ENCODE data around the gene SNRPD2.
"Not testable (repeated sequence)": the region's sequence is repeated elsewhere in the genome, so short reads cannot be mapped to it uniquely, and the experiment has no call there.

The SNRPD2 gene

GRCh38 chr19:45701676-45702075 is 9.9 kb upstream of the SNRPD2 start:
- ChIA-PET CTCF (no interaction called here), POLR2A (no interaction called here)

GRCh38 chr19:45693106-45693788 is 1.5 kb upstream of the SNRPD2 start:
- peak overlapping the region; percentile 55 to 93 (median 89) for H3K4me3 ChIP-seq (ENCODE audit: control insufficient read depth in 1 of 7, extremely low read depth in 1 of 7, insufficient read depth in 4 of 7, low read depth in 2 of 7, low read length in 6 of 7)
- no peaks in the 10 kb centered on the region for H3K27me3 ChIP-seq (replicated peaks in 2 of 5; ENCODE audit: control insufficient read depth in 4 of 5, insufficient read depth in 5 of 5, low read length in 4 of 5)
- H3K4me1 ChIP-seq (ENCODE audit: control extremely low read depth in 1 of 4, control insufficient read depth in 4 of 4, insufficient read depth in 4 of 4, low read length in 3 of 4): peaks cover 0 to 20% (median 18%) of the 10 kb centered on the region in 4 experiments
- ChIA-PET CTCF (interaction anchor here (0.6 to 5.8 kb wide), 16 partner anchors 9 to 905 kb away, joined by 3 to 46 read pairs (median 4); partner anchors contain the start of genes FBXO46 and IRF2BP1), POLR2A (interaction anchor here (0.8 to 2.0 kb wide), 4 partner anchors 16 to 76 kb away, joined by 3 to 10 read pairs (median 7); partner anchors contain the start of gene FBXO46)
- 3% methylated on average over 7 of the region's 22 CpGs for WGBS (ENCODE audit: insufficient coverage)
- peak; percentile 65 to 68 (median 65) for DNase-seq
- H3K36me3 ChIP-seq (ENCODE audit: control insufficient read depth in 4 of 4, insufficient read depth in 4 of 4, low read length in 3 of 4): peaks cover 3 to 33% (median 11%) of the 10 kb centered on the region in 4 experiments
- no peaks in the 10 kb centered on the region for H3K9me3 ChIP-seq (ENCODE audit: control extremely low read depth in 1 of 5, control insufficient read depth in 4 of 5, insufficient read depth in 2 of 5, low read depth in 1 of 5, low read length in 4 of 5)
- peak overlapping the region; percentile 90 to 94 for H3K27ac ChIP-seq (ENCODE audit: insufficient read depth in 1 of 2, low read depth in 1 of 2, low read length in 2 of 2, poor library complexity in 1 of 2, severe bottlenecking in 2 of 2)

More at GRCh38 chr19:45701676-45702075, 9.9 kb upstream of the SNRPD2 start:
- no peak overlapping the region for H3K4me3 ChIP-seq (ENCODE audit: control insufficient read depth in 1 of 7, extremely low read depth in 1 of 7, insufficient read depth in 4 of 7, low read depth in 2 of 7, low read length in 6 of 7)
- H3K4me1 ChIP-seq (ENCODE audit: control extremely low read depth in 1 of 4, control insufficient read depth in 4 of 4, insufficient read depth in 4 of 4, low read length in 3 of 4): peaks cover 0 to 5% (median 1%) of the 10 kb centered on the region in 4 experiments
- H3K9me3 ChIP-seq (ENCODE audit: control extremely low read depth in 1 of 5, control insufficient read depth in 4 of 5, insufficient read depth in 2 of 5, low read depth in 1 of 5, low read length in 4 of 5): no peaks in the 10 kb centered on the region
- WGBS (ENCODE audit: insufficient coverage): 20% methylated on average over 2 of the region's 7 CpGs
- DNase-seq: peak; percentile 21 to 60 (median 55)
- H3K27me3 ChIP-seq (replicated peaks in 2 of 5; ENCODE audit: control insufficient read depth in 4 of 5, insufficient read depth in 5 of 5, low read length in 4 of 5): no peaks in the 10 kb centered on the region
- peaks cover 3 to 35% (median 20%) of the 10 kb centered on the region in 4 experiments for H3K36me3 ChIP-seq (ENCODE audit: control insufficient read depth in 4 of 4, insufficient read depth in 4 of 4, low read length in 3 of 4)
- no peak overlapping the region for H3K27ac ChIP-seq (ENCODE audit: insufficient read depth in 1 of 2, low read depth in 1 of 2, low read length in 2 of 2, poor library complexity in 1 of 2, severe bottlenecking in 2 of 2)

GRCh38 chr19:45692187-45693105 is 693 bp upstream of the SNRPD2 start, which contains the start of gene QPCTL:
Gene QPCTL, plus strand, starts transcription at chr19:45692666. Its CDS starts 38 bp downstream, at chr19:45692704.
- under 1% methylated on average over 67 of the region's 70 CpGs for WGBS (ENCODE audit: insufficient coverage)
- peak; percentile 100 for DNase-seq
- no peaks in the 10 kb centered on the region for H3K27me3 ChIP-seq (replicated peaks in 2 of 5; ENCODE audit: control insufficient read depth in 4 of 5, insufficient read depth in 5 of 5, low read length in 4 of 5)
- CTCF ChIA-PET: interaction anchor here (0.6 to 5.8 kb wide), 15 partner anchors 8 to 906 kb away, joined by 3 to 46 read pairs (median 4); partner anchors contain the start of gene FBXO46
- no peaks in the 10 kb centered on the region for H3K9me3 ChIP-seq (ENCODE audit: control extremely low read depth in 1 of 5, control insufficient read depth in 4 of 5, insufficient read depth in 2 of 5, low read depth in 1 of 5, low read length in 4 of 5)
- POLR2A ChIA-PET: interaction anchor here (0.8 to 2.0 kb wide), 5 partner anchors 12 to 77 kb away, joined by 3 to 10 read pairs (median 5); partner anchors contain the start of gene FBXO46
- peaks cover 5 to 34% (median 15%) of the 10 kb centered on the region in 4 experiments for H3K36me3 ChIP-seq (ENCODE audit: control insufficient read depth in 4 of 4, insufficient read depth in 4 of 4, low read length in 3 of 4)
- peak within 1 kb of the TSS; percentile 90 to 94 for H3K27ac ChIP-seq (ENCODE audit: insufficient read depth in 1 of 2, low read depth in 1 of 2, low read length in 2 of 2, poor library complexity in 1 of 2, severe bottlenecking in 2 of 2)
- H3K4me3 ChIP-seq (ENCODE audit: control insufficient read depth in 1 of 7, extremely low read depth in 1 of 7, insufficient read depth in 4 of 7, low read depth in 2 of 7, low read length in 6 of 7): peak within 1 kb of the TSS; percentile 86 to 93 (median 89)
- peaks cover 0 to 20% (median 18%) of the 10 kb centered on the region in 4 experiments for H3K4me1 ChIP-seq (ENCODE audit: control extremely low read depth in 1 of 4, control insufficient read depth in 4 of 4, insufficient read depth in 4 of 4, low read length in 3 of 4)

GRCh38 chr19:45687599-45687998 is 4.2 kb downstream of the SNRPD2 start:
- Histone ChIP-seq H3K36me3 (ENCODE audit: control insufficient read depth in 4 of 4, insufficient read depth in 4 of 4, low read length in 3 of 4) (peaks cover 4 to 51% (median 30%) of the 10 kb centered on the region in 4 experiments), H3K27me3 (replicated peaks in 2 of 5; ENCODE audit: control insufficient read depth in 4 of 5, insufficient read depth in 5 of 5, low read length in 4 of 5) (no peaks in the 10 kb centered on the region), H3K27ac (ENCODE audit: insufficient read depth in 1 of 2, low read depth in 1 of 2, low read length in 2 of 2, poor library complexity in 1 of 2, severe bottlenecking in 2 of 2) (no peak overlapping the region), H3K4me3 (ENCODE audit: control insufficient read depth in 1 of 7, extremely low read depth in 1 of 7, insufficient read depth in 4 of 7, low read depth in 2 of 7, low read length in 6 of 7) (no peak overlapping the region), H3K4me1 (ENCODE audit: control extremely low read depth in 1 of 4, control insufficient read depth in 4 of 4, insufficient read depth in 4 of 4, low read length in 3 of 4) (peaks cover 0 to 8% (median 7%) of the 10 kb centered on the region in 4 experiments), H3K9me3 (ENCODE audit: control extremely low read depth in 1 of 5, control insufficient read depth in 4 of 5, insufficient read depth in 2 of 5, low read depth in 1 of 5, low read length in 4 of 5) (no peaks in the 10 kb centered on the region)
- 97% methylated on average over 9 of the region's 9 CpGs for WGBS (ENCODE audit: insufficient coverage)
- ChIA-PET CTCF (interaction anchor here (1.4 to 1.5 kb wide), 2 partner anchors 9 to 12 kb away, joined by 4 to 6 read pairs; no protein-coding TSS in a partner anchor), POLR2A (interaction anchor here (0.6 kb wide), 1 partner anchor 12 kb away, joined by 3 read pairs; no protein-coding TSS in a partner anchor)
- DNase-seq: no peak

GRCh38 chr19:45685045-45685444 is 6.7 kb downstream of the SNRPD2 start:
- POLR2A ChIA-PET: interaction anchor here (1.1 kb wide), 1 partner anchor 15 kb away, joined by 3 read pairs; no protein-coding TSS in a partner anchor
- not testable (repeated sequence) for H3K27me3 ChIP-seq (replicated peaks in 2 of 5; ENCODE audit: control insufficient read depth in 4 of 5, insufficient read depth in 5 of 5, low read length in 4 of 5); H3K27ac ChIP-seq (ENCODE audit: insufficient read depth in 1 of 2, low read depth in 1 of 2, low read length in 2 of 2, poor library complexity in 1 of 2, severe bottlenecking in 2 of 2); DNase-seq; H3K4me3 ChIP-seq (ENCODE audit: control insufficient read depth in 1 of 7, extremely low read depth in 1 of 7, insufficient read depth in 4 of 7, low read depth in 2 of 7, low read length in 6 of 7); H3K9me3 ChIP-seq (ENCODE audit: control extremely low read depth in 1 of 5, control insufficient read depth in 4 of 5, insufficient read depth in 2 of 5, low read depth in 1 of 5, low read length in 4 of 5); H3K4me1 ChIP-seq (ENCODE audit: control extremely low read depth in 1 of 4, control insufficient read depth in 4 of 4, insufficient read depth in 4 of 4, low read length in 3 of 4)
- WGBS (ENCODE audit: insufficient coverage): 84% methylated on average over 8 of the region's 11 CpGs
- H3K36me3 ChIP-seq (ENCODE audit: control insufficient read depth in 4 of 4, insufficient read depth in 4 of 4, low read length in 3 of 4): peaks cover 4 to 51% (median 30%) of the 10 kb centered on the region in 4 experiments
- CTCF ChIA-PET: interaction anchor here (0.6 to 1.2 kb wide), 2 partner anchors 8 to 481 kb away, joined by 3 read pairs; partner anchors contain the start of gene QPCTL

GRCh38 chr19:45682908-45683307 is 8.8 kb downstream of the SNRPD2 start:
- DNase-seq: no peak
- peaks cover 0 to 13% (median 10%) of the 10 kb centered on the region in 4 experiments for H3K4me1 ChIP-seq (ENCODE audit: control extremely low read depth in 1 of 4, control insufficient read depth in 4 of 4, insufficient read depth in 4 of 4, low read length in 3 of 4)
- H3K27me3 ChIP-seq (replicated peaks in 2 of 5; ENCODE audit: control insufficient read depth in 4 of 5, insufficient read depth in 5 of 5, low read length in 4 of 5): peaks cover 0 to 16% (median 6%) of the 10 kb centered on the region in 5 experiments
- H3K9me3 ChIP-seq (ENCODE audit: control extremely low read depth in 1 of 5, control insufficient read depth in 4 of 5, insufficient read depth in 2 of 5, low read depth in 1 of 5, low read length in 4 of 5): no peaks in the 10 kb centered on the region
- H3K36me3 ChIP-seq (ENCODE audit: control insufficient read depth in 4 of 4, insufficient read depth in 4 of 4, low read length in 3 of 4): peaks cover 4 to 39% (median 24%) of the 10 kb centered on the region in 4 experiments
- H3K4me3 ChIP-seq (ENCODE audit: control insufficient read depth in 1 of 7, extremely low read depth in 1 of 7, insufficient read depth in 4 of 7, low read depth in 2 of 7, low read length in 6 of 7): no peak overlapping the region
- ChIA-PET POLR2A (no interaction called here), CTCF (interaction anchor here (0.6 to 4.1 kb wide), 3 partner anchors 9 to 124 kb away, joined by 3 to 46 read pairs (median 3); partner anchors contain the start of genes QPCTL and SNRPD2)
- no peak overlapping the region for H3K27ac ChIP-seq (ENCODE audit: insufficient read depth in 1 of 2, low read depth in 1 of 2, low read length in 2 of 2, poor library complexity in 1 of 2, severe bottlenecking in 2 of 2)
- 93% methylated on average over 5 of the region's 5 CpGs for WGBS (ENCODE audit: insufficient coverage)

All from common myeloid progenitor, CD34-positive (primary cell).